HG02938 (cell line): Measurements from ENCODE around the gene MTCL1.
"Not testable (repeated sequence)": the region's sequence is repeated elsewhere in the genome, so short reads cannot be mapped to it uniquely, and the experiment has no call there.

Experiments used
- ATAC-seq: cut with Tn5 transposase; IDR thresholded peaks from one replicate; pipeline ENCODE4 v1.9.1; 2021; ENCODE audit warnings: mild to moderate bottlenecking, moderate library complexity; ENCODE audit not compliant: unreplicated experiment

MTCL1 gene

GRCh38 chr18:8741117-8741516 is 35.8 kb downstream of the MTCL1 start:
- ATAC-seq = no peak

DNA sequence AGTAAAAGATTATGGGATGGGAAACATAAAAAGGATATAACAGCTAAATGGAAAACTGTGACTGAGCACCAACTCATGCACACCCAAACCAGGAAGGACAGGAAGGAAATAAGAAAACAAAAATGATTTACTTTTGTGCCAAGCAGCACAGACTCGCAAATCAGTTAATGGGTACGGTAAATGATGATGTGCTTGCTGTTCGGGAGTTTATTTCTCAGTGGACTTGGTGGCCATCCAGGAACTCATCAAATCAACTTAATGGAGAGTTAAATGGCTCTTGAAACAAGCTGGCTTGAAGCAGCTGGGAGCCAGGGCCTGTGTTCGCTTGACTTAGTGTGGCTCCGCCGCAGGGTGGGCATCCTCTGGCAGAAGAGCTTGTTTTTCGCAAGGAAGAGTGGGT is 36.2 kb downstream of the MTCL1 start:
- ATAC-seq = no peak

- ATAC-seq = no peak
These were observed 37.3 kb downstream of the MTCL1 start for GRCh38 chr18:8742387-8743361.

GRCh38 chr18:8744038-8744437 is 38.7 kb downstream of the MTCL1 start:
- no peak for ATAC-seq

- ATAC-seq = no peak
These were observed 39.3 kb downstream of the MTCL1 start for GRCh38 chr18:8744656-8745055.

DNA sequence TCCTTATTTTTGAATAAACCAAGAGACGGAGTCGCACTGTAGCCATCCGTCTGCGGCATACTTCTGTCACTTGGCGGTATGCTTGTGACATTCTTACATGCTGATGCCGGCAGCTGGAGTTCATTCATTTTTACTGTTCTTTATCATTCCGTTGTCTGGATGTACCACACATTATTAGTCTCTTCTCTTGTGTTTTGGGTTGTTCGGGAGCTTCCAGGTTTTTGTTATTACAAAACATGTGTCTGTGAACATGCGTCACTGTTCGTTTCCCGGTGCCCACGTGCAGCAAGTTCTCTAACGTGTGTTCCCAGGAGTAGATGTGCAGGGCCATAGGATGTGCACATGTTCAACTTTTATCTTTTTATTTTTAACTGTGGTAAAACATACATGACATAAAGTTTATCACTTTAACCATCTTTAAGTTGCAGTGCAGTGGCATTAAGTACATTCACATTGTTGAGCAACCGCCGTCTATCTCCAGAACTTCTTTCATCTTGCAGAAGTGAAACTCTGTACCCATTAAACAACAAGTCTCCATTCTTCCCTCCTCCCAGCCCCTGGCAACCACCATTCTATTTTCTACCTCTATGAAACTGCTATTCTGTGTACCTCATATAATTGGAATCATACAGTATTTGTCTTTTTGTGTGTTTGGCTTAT is 40.1 kb downstream of the MTCL1 start:
- ATAC-seq = no peak

GRCh38 chr18:8747440-8747937 is 42.1 kb downstream of the MTCL1 start:
- no peak for ATAC-seq

DNA sequence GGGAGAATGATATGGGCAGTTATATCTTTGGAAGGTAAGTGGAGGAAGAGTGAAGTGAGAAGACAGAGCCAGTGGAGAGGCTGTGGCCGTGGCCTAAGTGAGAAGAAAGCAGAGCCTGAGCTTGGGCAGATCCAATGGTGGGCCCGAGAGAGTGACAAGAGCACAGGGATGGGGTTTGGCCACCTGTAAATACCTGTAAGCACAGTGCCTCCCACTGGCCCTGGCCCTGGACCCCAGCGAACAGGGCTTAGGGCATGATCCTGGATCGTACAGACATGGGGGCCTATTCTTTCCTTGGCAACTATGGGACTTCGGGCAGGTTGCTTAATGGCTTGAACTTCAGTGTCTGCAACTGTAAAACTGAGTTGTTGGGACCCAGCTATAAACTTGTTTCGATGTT is 44.1 kb downstream of the MTCL1 start:
- no peak for ATAC-seq

- ATAC-seq = no peak
These were observed 45.6 kb downstream of the MTCL1 start for GRCh38 chr18:8750954-8751415.

DNA sequence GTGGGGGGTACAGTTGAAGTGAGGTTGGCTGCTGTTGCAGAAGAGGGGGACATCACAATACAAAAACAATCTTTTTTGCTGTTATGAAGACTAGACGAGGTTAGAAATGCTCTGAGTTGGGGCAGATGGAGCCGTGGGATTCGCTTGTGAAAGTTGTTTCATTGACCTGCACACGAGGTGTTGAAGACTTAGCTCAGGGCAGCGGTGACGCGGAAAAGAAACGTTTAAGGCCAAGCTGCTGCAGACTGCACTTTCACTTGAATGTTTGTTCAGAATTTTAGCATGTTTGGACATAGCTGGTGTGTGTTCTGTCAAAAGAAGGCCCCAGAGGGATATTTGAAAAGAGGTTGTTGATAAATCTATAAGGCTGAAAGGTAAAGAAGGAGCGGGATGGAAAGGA is 46.3 kb downstream of the MTCL1 start:
- ATAC-seq = no peak

- ATAC-seq = no peak
These were observed 47.0 kb downstream of the MTCL1 start for GRCh38 chr18:8752329-8752728.

DNA sequence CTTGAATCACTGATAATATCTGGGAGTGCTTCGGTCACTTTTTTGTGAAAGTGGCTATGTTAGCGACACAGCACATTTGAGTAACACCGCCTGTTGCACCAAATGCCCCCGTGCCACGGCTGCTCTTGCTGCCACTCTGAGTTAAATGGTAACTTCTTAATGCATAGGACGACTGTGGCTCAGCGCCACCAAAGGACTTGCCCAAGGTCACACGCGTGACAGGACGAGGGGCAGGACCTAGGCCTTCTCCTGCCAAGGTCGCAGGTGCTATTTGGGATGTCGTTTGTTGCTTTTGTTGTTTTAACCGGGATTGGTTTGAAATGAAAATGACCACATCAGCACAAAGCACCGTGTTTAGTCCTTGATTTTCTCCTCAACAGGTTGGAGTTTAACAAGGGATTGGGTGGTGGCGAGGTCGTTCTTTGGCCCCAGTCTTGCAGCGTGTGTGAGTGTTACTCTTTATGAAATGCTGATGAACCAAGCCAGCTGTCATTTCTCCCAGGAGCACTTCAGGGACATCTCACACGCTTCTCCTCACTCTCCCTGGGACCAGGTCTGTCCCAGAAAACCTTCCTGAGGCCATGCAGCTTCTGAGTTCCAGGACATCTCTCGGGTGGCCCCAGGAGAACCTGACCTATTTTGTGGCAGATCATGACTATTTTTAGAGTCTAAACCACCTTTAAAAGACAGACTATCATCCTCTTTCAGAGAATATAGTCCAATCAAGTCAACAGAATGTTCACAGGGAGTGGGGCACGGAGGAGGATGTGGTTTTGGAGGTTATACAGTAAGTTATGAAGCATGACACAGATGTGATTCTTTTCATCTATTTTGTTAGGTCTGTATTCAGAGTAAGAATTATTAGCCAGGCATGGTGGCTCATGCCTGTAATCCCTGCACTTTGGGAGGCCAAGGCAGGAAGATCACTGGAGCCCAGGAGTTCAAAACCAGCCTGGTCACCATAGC is 49.9 kb downstream of the MTCL1 start:
- peak; percentile 84 for ATAC-seq

GRCh38 chr18:8756571-8756970 is 51.2 kb downstream of the MTCL1 start:
- no peak for ATAC-seq

GRCh38 chr18:8757396-8757997 is 52.1 kb downstream of the MTCL1 start:
- no peak for ATAC-seq

GRCh38 chr18:8758466-8758865 is 53.1 kb downstream of the MTCL1 start:
- ATAC-seq = no peak

DNA sequence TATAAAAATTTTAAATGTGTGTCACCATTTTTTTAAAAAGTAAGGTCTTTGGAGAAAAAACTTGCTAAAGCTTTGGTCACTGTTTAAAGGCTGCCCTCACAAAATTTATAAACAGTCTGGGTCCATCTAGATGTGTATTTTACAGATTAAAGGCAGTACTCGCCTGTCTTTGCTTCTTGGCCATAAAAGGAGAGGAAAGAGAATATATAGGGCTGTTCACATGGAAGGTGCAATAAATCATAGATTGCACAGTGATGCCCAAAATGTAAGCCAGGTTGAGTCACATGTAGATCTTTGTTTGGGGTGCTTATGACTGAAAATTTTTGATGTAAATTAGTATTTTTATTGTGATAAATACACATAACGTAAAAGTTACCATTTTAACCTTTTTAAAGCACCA is 55.6 kb downstream of the MTCL1 start:
- ATAC-seq = no peak

GRCh38 chr18:8761535-8761934 is 56.2 kb downstream of the MTCL1 start:
- ATAC-seq = not testable (repeated sequence)

DNA sequence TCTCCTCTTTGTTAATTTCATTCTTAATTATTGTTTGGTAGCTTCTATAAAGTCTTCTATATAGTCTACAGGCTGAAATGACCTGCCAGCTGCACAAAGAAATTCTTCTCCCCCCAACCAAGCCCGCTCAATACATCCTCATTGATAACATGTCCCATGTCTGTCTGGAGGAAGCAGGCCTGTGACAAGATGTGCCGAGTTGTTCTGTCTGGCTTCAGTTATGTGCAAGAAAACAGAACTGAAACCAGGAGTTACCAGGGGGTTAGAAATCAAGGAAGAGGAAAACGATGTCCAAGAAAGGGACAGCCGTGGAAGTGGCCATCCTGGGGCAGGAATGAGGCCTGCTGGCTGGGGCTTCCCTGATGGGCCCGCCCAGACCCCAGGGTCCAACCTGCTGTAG is 57.6 kb downstream of the MTCL1 start:
- no peak for ATAC-seq

- no peak for ATAC-seq
These were observed 58.3 kb downstream of the MTCL1 start for GRCh38 chr18:8763611-8764010.

GRCh38 chr18:8765783-8766463 is 60.6 kb downstream of the MTCL1 start:
- no peak for ATAC-seq
